Breast epithelium (tissue), 3 donors: ENCODE results near the gene COX19.

ENCODE experiments used
- CTCF ChIP-seq, 3 donors: fragments of 450-650 bp; IDR thresholded peaks; one replicate each; pipeline ENCODE4 v1.5.1; 2016 to 2017; ENCODE audit warnings: antibody characterized with exemption in 3 of 3, mild to moderate bottlenecking in 3 of 3, moderate library complexity in 3 of 3
- POLR2A ChIP-seq: fragments of 450-650 bp; IDR thresholded peaks from one replicate; pipeline ENCODE4 v1.6.1; 2016; ENCODE audit warnings: antibody characterized with exemption, mild to moderate bottlenecking, moderate library complexity

- TF ChIP-seq POLR2A (no peak), CTCF (IDR thresholded peaks at IDR 0.05) (no peak)
Observed at GRCh38 chr7:954330-955238, 20.8 kb downstream of the COX19 start, which contains the start of gene ADAP1.
